ENCODE data around the gene DIP2B. TPM values are rescaled to one million over a fixed set of nuclear protein-coding genes. Genes with fewer than 3 reads are reported as not detected.
A peak's percentile ranks its signal among the peaks of the same experiment; 100 is the strongest.

The DIP2B gene
- total and polyA plus RNA-seq, 2 of the 13 experiments (the other 11 are each of a cell fraction or from before 2014, with no cell fraction given), result 32.1 to 35.8 TPM

DNA sequence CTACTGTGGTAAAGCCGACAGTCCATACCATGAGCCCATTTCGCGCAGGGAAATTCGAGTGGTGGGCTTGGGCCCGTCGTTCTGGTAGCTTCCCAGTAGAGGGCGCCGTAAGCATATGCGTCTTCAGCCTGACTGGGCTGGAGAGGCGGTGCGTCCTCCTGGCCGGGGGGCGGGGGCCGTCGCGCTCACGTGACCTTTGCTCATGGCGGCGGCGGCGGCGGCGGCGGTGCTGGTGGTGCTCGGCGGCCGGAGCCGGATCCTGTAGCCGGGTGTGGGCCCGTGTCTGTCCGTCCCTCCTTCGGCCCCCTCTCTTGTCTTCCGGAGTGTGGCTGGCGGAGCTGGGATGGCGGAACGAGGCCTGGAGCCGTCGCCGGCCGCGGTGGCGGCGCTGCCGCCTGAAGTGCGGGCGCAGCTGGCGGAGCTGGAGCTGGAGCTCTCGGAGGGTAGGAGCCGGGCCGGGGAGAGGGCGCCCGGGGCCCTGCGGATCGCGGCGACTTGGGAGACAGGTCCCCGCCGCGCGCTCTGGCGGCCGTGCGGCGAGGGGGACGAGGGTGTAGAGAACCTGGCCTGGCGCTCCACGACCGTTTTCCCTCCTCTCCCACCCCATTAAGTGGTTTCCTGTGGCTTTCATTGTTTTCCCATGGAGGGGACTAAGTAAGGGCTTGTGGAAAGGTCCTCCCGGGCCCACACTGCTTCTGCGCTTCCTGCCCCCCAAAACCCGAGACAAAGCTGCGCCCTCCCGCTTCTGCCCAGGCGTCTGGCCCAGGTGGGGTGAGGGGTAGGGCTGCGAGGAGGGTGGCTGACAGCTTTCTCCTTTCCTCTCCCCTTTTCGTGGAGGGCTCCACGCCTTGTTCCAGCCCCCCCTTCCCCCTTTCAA is at the start of gene DIP2B (continued):
- TF ChIP-seq PHF21A (CRISPR knock-in tag; IDR thresholded peaks at IDR 0.05), result peak; percentile 40; the same call in 1 of the 2 replicates
- no peak for TF ChIP-seq ZNF34 (CRISPR knock-in tag; IDR thresholded peaks at IDR 0.05; ENCODE audit: borderline replicate concordance)
- TF ChIP-seq ZNF253 (CRISPR knock-in tag; IDR thresholded peaks at IDR 0.05; ENCODE audit: borderline replicate concordance), result no peak
- TF ChIP-seq ZNF720 (CRISPR knock-in tag; IDR thresholded peaks at IDR 0.05), result no peak
- TF ChIP-seq, protein P1, sequence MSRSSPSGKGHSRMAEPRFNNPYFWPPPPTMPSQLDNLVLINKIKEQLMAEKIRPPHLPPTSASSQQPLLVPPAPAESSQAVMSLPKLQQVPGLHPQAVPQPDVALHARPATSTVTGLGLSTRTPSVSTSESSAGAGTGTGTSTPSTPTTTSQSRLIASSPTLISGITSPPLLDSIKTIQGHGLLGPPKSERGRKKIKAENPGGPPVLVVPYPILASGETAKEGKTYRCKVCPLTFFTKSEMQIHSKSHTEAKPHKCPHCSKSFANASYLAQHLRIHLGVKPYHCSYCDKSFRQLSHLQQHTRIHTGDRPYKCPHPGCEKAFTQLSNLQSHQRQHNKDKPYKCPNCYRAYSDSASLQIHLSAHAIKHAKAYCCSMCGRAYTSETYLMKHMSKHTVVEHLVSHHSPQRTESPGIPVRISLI (CRISPR knock-in tag; IDR thresholded peaks at IDR 0.05; ENCODE audit: borderline replicate concordance), result peak; percentile 33; the same call in 1 of the 2 replicates
- TF ChIP-seq SNAPC2 (CRISPR knock-in tag; IDR thresholded peaks at IDR 0.05), result no peak
- TF ChIP-seq TBX3 (IDR thresholded peaks at IDR 0.05; ENCODE audit: borderline replicate concordance), result no peak
- TF ChIP-seq MYNN (CRISPR knock-in tag; IDR thresholded peaks at IDR 0.05; ENCODE audit: low read depth), result no peak
- no peak for TF ChIP-seq ARID2 (CRISPR knock-in tag; IDR thresholded peaks at IDR 0.05; ENCODE audit: borderline replicate concordance)
- TF ChIP-seq IKZF4 (CRISPR knock-in tag; IDR thresholded peaks at IDR 0.05; ENCODE audit: borderline replicate concordance, low read depth, not compliant biosample characterization), result peak; percentile 48
- TF ChIP-seq POLR2A (IDR thresholded peaks at IDR 0.05; ENCODE audit: insufficient read depth in 1 of 2, low read depth in 2 of 2, low read length in 2 of 2), result peak in 1 of 2 experiments; percentile 32; a peak in 1 of 4 replicates
- TF ChIP-seq HNRNPUL1 (IDR thresholded peaks at IDR 0.05; ENCODE audit: low read depth, low read length), result no peak
- TF ChIP-seq, protein P2, sequence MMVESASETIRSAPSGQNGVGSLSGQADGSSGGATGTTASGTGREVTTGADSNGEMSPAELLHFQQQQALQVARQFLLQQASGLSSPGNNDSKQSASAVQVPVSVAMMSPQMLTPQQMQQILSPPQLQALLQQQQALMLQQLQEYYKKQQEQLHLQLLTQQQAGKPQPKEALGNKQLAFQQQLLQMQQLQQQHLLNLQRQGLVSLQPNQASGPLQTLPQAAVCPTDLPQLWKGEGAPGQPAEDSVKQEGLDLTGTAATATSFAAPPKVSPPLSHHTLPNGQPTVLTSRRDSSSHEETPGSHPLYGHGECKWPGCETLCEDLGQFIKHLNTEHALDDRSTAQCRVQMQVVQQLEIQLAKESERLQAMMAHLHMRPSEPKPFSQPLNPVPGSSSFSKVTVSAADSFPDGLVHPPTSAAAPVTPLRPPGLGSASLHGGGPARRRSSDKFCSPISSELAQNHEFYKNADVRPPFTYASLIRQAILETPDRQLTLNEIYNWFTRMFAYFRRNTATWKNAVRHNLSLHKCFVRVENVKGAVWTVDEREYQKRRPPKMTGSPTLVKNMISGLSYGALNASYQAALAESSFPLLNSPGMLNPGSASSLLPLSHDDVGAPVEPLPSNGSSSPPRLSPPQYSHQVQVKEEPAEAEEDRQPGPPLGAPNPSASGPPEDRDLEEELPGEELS (CRISPR knock-in tag; IDR thresholded peaks at IDR 0.05), result 0 out of 2 replicates have a peak, but pooled peaks have one; percentile 30
- peak; percentile 88 for TF ChIP-seq SALL1 (CRISPR knock-in tag; IDR thresholded peaks at IDR 0.05)
- peak; percentile 28; the same call in 1 of the 2 replicates for TF ChIP-seq ZNF605 (CRISPR knock-in tag; IDR thresholded peaks at IDR 0.05)
- TF ChIP-seq SP5 (CRISPR knock-in tag; IDR thresholded peaks at IDR 0.05; ENCODE audit: borderline replicate concordance, low read depth), result peak; percentile 69; the same call in 1 of the 2 replicates
- TF ChIP-seq, protein P3, sequence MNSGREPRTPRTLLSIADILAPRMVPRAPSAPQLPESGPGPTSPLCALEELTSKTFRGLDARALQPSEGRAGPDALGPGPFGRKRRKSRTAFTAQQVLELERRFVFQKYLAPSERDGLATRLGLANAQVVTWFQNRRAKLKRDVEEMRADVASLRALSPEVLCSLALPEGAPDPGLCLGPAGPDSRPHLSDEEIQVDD (CRISPR knock-in tag; IDR thresholded peaks at IDR 0.05; ENCODE audit: borderline replicate concordance), result no peak
- TF ChIP-seq ZNF136 (CRISPR knock-in tag; IDR thresholded peaks at IDR 0.05; ENCODE audit: low read depth), result no peak
- TF ChIP-seq NCOA1 (CRISPR knock-in tag; IDR thresholded peaks at IDR 0.05), result no peak
- TF ChIP-seq, protein P4, sequence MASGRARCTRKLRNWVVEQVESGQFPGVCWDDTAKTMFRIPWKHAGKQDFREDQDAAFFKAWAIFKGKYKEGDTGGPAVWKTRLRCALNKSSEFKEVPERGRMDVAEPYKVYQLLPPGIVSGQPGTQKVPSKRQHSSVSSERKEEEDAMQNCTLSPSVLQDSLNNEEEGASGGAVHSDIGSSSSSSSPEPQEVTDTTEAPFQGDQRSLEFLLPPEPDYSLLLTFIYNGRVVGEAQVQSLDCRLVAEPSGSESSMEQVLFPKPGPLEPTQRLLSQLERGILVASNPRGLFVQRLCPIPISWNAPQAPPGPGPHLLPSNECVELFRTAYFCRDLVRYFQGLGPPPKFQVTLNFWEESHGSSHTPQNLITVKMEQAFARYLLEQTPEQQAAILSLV (CRISPR knock-in tag; IDR thresholded peaks at IDR 0.05; ENCODE audit: borderline replicate concordance), result peak; percentile 64; the same call in 1 of the 2 replicates
